Thyroid gland (tissue), 4 donors: ENCODE measurements around the gene COL28A1. TPM values are rescaled to one million over a fixed set of nuclear protein-coding genes. Genes with fewer than 3 reads are reported as not detected.
A peak's percentile ranks its signal among the peaks of the same experiment; 100 is the strongest.

Source experiments
- DNase-seq, 2 donors: peaks; one replicate each; pipeline ENCODE4 v3.0.0-alpha.2; 2019
- H3K27ac ChIP-seq, 3 donors: fragments of 200-600 bp; sonication (generic); 1 replicate in 2 of 3; 2 replicates in 1 of 3; pipeline ENCODE4 v1.5.1; 2016 to 2019; ENCODE audit warnings: mild to moderate bottlenecking in 1 of 3, moderate library complexity in 1 of 3
- H3K27me3 ChIP-seq: fragments of 200-600 bp; sonication (generic); one replicate; pipeline ENCODE4 v1.5.1; 2019
- H3K36me3 ChIP-seq, 2 donors: fragments of 200-600 bp; sonication (generic); one replicate each; pipeline ENCODE4 v1.5.1; 2016 to 2019
- H3K4me1 ChIP-seq, 2 donors: fragments of 200-600 bp; sonication (generic); one replicate each; pipeline ENCODE4 v1.5.1; 2017 to 2019
- H3K4me3 ChIP-seq, 3 donors: fragments of 200-600 bp; sonication (generic); replicated peaks in 1 of 3; 1 replicate in 2 of 3; 2 replicates in 1 of 3; pipeline ENCODE4 v1.5.1; 2016; ENCODE audit warnings: mild to moderate bottlenecking in 1 of 3
- H3K9me3 ChIP-seq: fragments of 200-600 bp; sonication (generic); one replicate; pipeline ENCODE4 v1.5.1; 2017
- CTCF ChIP-seq, 6 experiments: fragments of 200-600 bp in 3 of 6; fragments of 450-650 bp in 3 of 6; sonication (generic) in 3 of 6; IDR thresholded peaks; one replicate each; pipeline ENCODE4 v1.5.1; 2016 to 2019; ENCODE audit warnings: antibody characterized with exemption in 6 of 6, mild to moderate bottlenecking in 2 of 6, inconsistent platforms in 1 of 6, moderate library complexity in 1 of 6
- POLR2A ChIP-seq, 2 donors: fragments of 450-650 bp; IDR thresholded peaks; one replicate each; pipeline ENCODE4 v1.6.1; 2017; ENCODE audit warnings: antibody characterized with exemption in 2 of 2, mild to moderate bottlenecking in 2 of 2, moderate library complexity in 1 of 2
- WGBS, 2 donors: methylation state at CpG; one replicate each; pipeline ENCODE4 v1.1.5; 2017; 5-methylcytosine and 5-hydroxymethylcytosine counted together
- intact Hi-C: fragments of 100-400 bp; cut with DNase I; formaldehyde crosslinking; loops from one replicate; pipeline ENCODE4 v1.15.1; 2023
- total RNA-seq, 4 donors: library from RNA; depleted of rRNA; stranded (reverse); fragments of >200 nt; gene quantifications; one replicate each; pipeline ENCODE4 v1.2.3, GENCODE V29; 2016

Gene COL28A1
- total RNA-seq, 4 donors from 2014 or later, result 0.54 to 1.9 (median 0.97) TPM

GRCh38 chr7:7426676-7427075, 109.0 kb downstream of the COL28A1 start:
- intact Hi-C loops, result loop anchor here (5.0 kb wide), 1 partner anchor 116 kb away; no protein-coding TSS in a partner anchor
- H3K4me3 ChIP-seq, result no peak overlapping the region
- H3K27ac ChIP-seq, result no peak overlapping the region
- TF ChIP-seq POLR2A (IDR thresholded peaks at IDR 0.05) (no peak), CTCF (IDR thresholded peaks at IDR 0.05) (no peak)
- no peaks in the 10 kb centered on the region for H3K4me1 ChIP-seq
- no peaks in the 10 kb centered on the region for H3K36me3 ChIP-seq
- DNase-seq, result no peak
- H3K9me3 ChIP-seq, result no peaks in the 10 kb centered on the region
- WGBS, 2 donors, result 90 to 93% methylated on average over 2 of the region's 2 CpGs
- no peaks in the 10 kb centered on the region for H3K27me3 ChIP-seq

GRCh38 chr7:7425321-7425720, 110.4 kb downstream of the COL28A1 start:
- no peak for DNase-seq
- Histone ChIP-seq H3K4me3 (no peak overlapping the region), H3K27me3 (no peaks in the 10 kb centered on the region), H3K4me1 (no peaks in the 10 kb centered on the region), H3K27ac (no peak overlapping the region), H3K36me3 (no peaks in the 10 kb centered on the region), H3K9me3 (no peaks in the 10 kb centered on the region)
- WGBS, 2 donors, result 88 to 94% methylated on average over 7 of the region's 7 CpGs
- TF ChIP-seq CTCF (IDR thresholded peaks at IDR 0.05), result no peak
- TF ChIP-seq POLR2A (IDR thresholded peaks at IDR 0.05), result no peak
- intact Hi-C loops, result loop anchor here (5.0 kb wide), 1 partner anchor 117 kb away; no protein-coding TSS in a partner anchor

- H3K27ac ChIP-seq, result no peak overlapping the region
- TF ChIP-seq CTCF (IDR thresholded peaks at IDR 0.05) (peak; percentile 24 to 82 (median 68)), POLR2A (IDR thresholded peaks at IDR 0.05) (no peak)
- H3K4me1 ChIP-seq, result no peaks in the 10 kb centered on the region
- intact Hi-C loops, result no loop called here
- 39 to 42% methylated on average over 14 of the region's 14 CpGs for WGBS, 2 donors
- H3K9me3 ChIP-seq, result no peaks in the 10 kb centered on the region
- DNase-seq, result peak; percentile 58 to 63
- no peaks in the 10 kb centered on the region for H3K27me3 ChIP-seq
- H3K4me3 ChIP-seq, result peak overlapping the region in 1 of 3 donors; percentile 8
- no peaks in the 10 kb centered on the region for H3K36me3 ChIP-seq
Measured at GRCh38 chr7:7424151-7424873, 111.4 kb downstream of the COL28A1 start.

GRCh38 chr7:7422641-7423040, 113.0 kb downstream of the COL28A1 start:
- H3K27ac ChIP-seq, result no peak overlapping the region
- intact Hi-C loops, result no loop called here
- no peaks in the 10 kb centered on the region for H3K27me3 ChIP-seq
- no peaks in the 10 kb centered on the region for H3K36me3 ChIP-seq
- H3K4me3 ChIP-seq, result no peak overlapping the region
- DNase-seq, result no peak
- TF ChIP-seq CTCF (IDR thresholded peaks at IDR 0.05) (no peak), POLR2A (IDR thresholded peaks at IDR 0.05) (no peak)
- 91% methylated on average over 6 of the region's 6 CpGs for WGBS, 2 donors
- no peaks in the 10 kb centered on the region for H3K4me1 ChIP-seq
- H3K9me3 ChIP-seq, result no peaks in the 10 kb centered on the region

- H3K27ac ChIP-seq, result no peak overlapping the region
- TF ChIP-seq CTCF (IDR thresholded peaks at IDR 0.05), result no peak
- no peak for TF ChIP-seq POLR2A (IDR thresholded peaks at IDR 0.05)
- 28 to 48% methylated on average over 2 of the region's 2 CpGs for WGBS, 2 donors
- H3K27me3 ChIP-seq, result no peaks in the 10 kb centered on the region
- H3K4me1 ChIP-seq, result no peaks in the 10 kb centered on the region
- H3K36me3 ChIP-seq, result no peaks in the 10 kb centered on the region
- H3K9me3 ChIP-seq, result no peaks in the 10 kb centered on the region
- no peak for DNase-seq
- intact Hi-C loops, result no loop called here
- no peak overlapping the region for H3K4me3 ChIP-seq
Measured at GRCh38 chr7:7421826-7422225, 113.8 kb downstream of the COL28A1 start.
